Umbilical cord (tissue), 2 donors: ENCODE data around the gene RCVRN. TPM values are rescaled to one million over a fixed set of nuclear protein-coding genes. Genes with fewer than 3 reads are reported as not detected.
A peak's percentile ranks its signal among the peaks of the same experiment; 100 is the strongest.

Experiments
- DNase-seq: peaks from one replicate; pipeline ENCODE4 v3.0.0-alpha.2; 2015; ENCODE audit warnings: low spot score
- total RNA-seq: library from RNA; depleted of rRNA; stranded (reverse); fragments of >200 nt; gene quantifications from one replicate; pipeline ENCODE4 v1.2.3, GENCODE V29; 2014; ENCODE audit warnings: low replicate concordance; ENCODE audit not compliant: insufficient read depth

Gene RCVRN
- total RNA-seq, 1 donor from 2014 or later, result 1.9 TPM

- no peak for DNase-seq
These were observed 6.3 kb downstream of the RCVRN start for GRCh38 chr17:9898812-9899211.

GRCh38 chr17:9897372-9897968 lies 7.6 kb downstream of the RCVRN start:
- DNase-seq, result no peak

GRCh38 chr17:9895923-9896322 lies 9.1 kb downstream of the RCVRN start:
- DNase-seq, result no peak

- DNase-seq, result no peak
These were observed 10.8 kb downstream of the RCVRN start for GRCh38 chr17:9894231-9894630.

GRCh38 chr17:9893411-9894012 lies 11.6 kb downstream of the RCVRN start:
- no peak for DNase-seq

- DNase-seq, result no peak
These were observed 14.9 kb downstream of the RCVRN start for GRCh38 chr17:9890124-9890523.

GRCh38 chr17:9887508-9887907 lies 17.6 kb downstream of the RCVRN start:
- no peak for DNase-seq

GRCh38 chr17:9886141-9886930 lies 18.7 kb downstream of the RCVRN start:
- DNase-seq, result no peak

GRCh38 chr17:9883451-9883850 lies 21.6 kb downstream of the RCVRN start:
- DNase-seq, result no peak

- peak; percentile 24 for DNase-seq
These were observed 24.5 kb downstream of the RCVRN start for GRCh38 chr17:9880582-9880999.

GRCh38 chr17:9878786-9879525 lies 26.1 kb downstream of the RCVRN start:
- no peak for DNase-seq

- no peak for DNase-seq
These were observed 26.7 kb downstream of the RCVRN start for GRCh38 chr17:9878356-9878755.

GRCh38 chr17:9875441-9875840 lies 29.6 kb downstream of the RCVRN start:
- peak; percentile 23 for DNase-seq

- no peak for DNase-seq
These were observed 30.3 kb downstream of the RCVRN start for GRCh38 chr17:9874722-9875121.

- DNase-seq, result no peak
These were observed 32.2 kb downstream of the RCVRN start for GRCh38 chr17:9872852-9873251.

- DNase-seq, result no peak
These were observed 36.5 kb downstream of the RCVRN start for GRCh38 chr17:9868552-9868951.

GRCh38 chr17:9865586-9865985 lies 39.5 kb downstream of the RCVRN start:
- no peak for DNase-seq

- no peak for DNase-seq
These were observed 42.1 kb downstream of the RCVRN start for GRCh38 chr17:9862949-9863348.

GRCh38 chr17:9862220-9862619 lies 42.9 kb downstream of the RCVRN start:
- no peak for DNase-seq

GRCh38 chr17:9860851-9861250 lies 44.2 kb downstream of the RCVRN start:
- no peak for DNase-seq

GRCh38 chr17:9859781-9860180 lies 45.3 kb downstream of the RCVRN start:
- no peak for DNase-seq

- DNase-seq, result no peak
These were observed 50.0 kb downstream of the RCVRN start for GRCh38 chr17:9855036-9855435.
